KOPT-K1 (cell line): ENCODE measurements around the gene NCLN.

Experiments
- H3K27ac ChIP-seq: fragments of 200-600 bp; sonication (generic); 2 replicates; pipeline ENCODE4 v1.5.1; 2016; ENCODE audit warnings: antibody characterized with exemption, mild to moderate bottlenecking, low read depth, low read length; ENCODE audit not compliant: poor library complexity, severe bottlenecking
- H3K36me3 ChIP-seq: fragments of 200-600 bp; sonication (generic); 2 replicates; pipeline ENCODE4 v1.5.1; 2017; ENCODE audit warnings: antibody characterized with exemption, mild to moderate bottlenecking, low read length, moderate library complexity; ENCODE audit not compliant: insufficient read depth
- H3K9me3 ChIP-seq: fragments of 200-600 bp; sonication (generic); 2 replicates; pipeline ENCODE4 v1.5.1; 2017; ENCODE audit warnings: antibody characterized with exemption, low read length, mild to moderate bottlenecking; ENCODE audit not compliant: insufficient read depth, poor library complexity, severe bottlenecking

Gene NCLN

GRCh38 chr19:3185461-3186159 is at the start of gene NCLN:
TSS of gene NCLN (plus strand) at chr19:3185930. CDS start at chr19:3186031, 101 bp downstream.
- Histone ChIP-seq H3K36me3 (peaks cover 41% of the 10 kb centered on the region), H3K27ac (peak within 1 kb of the TSS; percentile 81)

GRCh38 chr19:3135961-3136683 is 49.6 kb upstream of the NCLN start, which contains the start of gene GNA15:
TSS of gene GNA15 (plus strand) at chr19:3136033. CDS start at chr19:3136451, 418 bp downstream.
- peak within 1 kb of the TSS; percentile 100 for H3K27ac ChIP-seq
- no peaks in the 10 kb centered on the region for H3K9me3 ChIP-seq
- H3K36me3 ChIP-seq: peaks cover 36% of the 10 kb centered on the region

More at GRCh38 chr19:3185461-3186159, at the start of gene NCLN:
- no peaks in the 10 kb centered on the region for H3K9me3 ChIP-seq

GRCh38 chr19:3136684-3137055 is 49.1 kb upstream of the NCLN start:
- H3K9me3 ChIP-seq: no peaks in the 10 kb centered on the region
- peak overlapping the region; percentile 100 for H3K27ac ChIP-seq
- H3K36me3 ChIP-seq: peaks cover 41% of the 10 kb centered on the region

GRCh38 chr19:3137119-3137518 is 48.6 kb upstream of the NCLN start:
- peaks cover 46% of the 10 kb centered on the region for H3K36me3 ChIP-seq
- H3K27ac ChIP-seq: peak overlapping the region; percentile 100
- no peaks in the 10 kb centered on the region for H3K9me3 ChIP-seq

GRCh38 chr19:3138268-3138667 is 47.5 kb upstream of the NCLN start:
- H3K27ac ChIP-seq: peak overlapping the region; percentile 100
- H3K36me3 ChIP-seq: peaks cover 57% of the 10 kb centered on the region
- no peaks in the 10 kb centered on the region for H3K9me3 ChIP-seq

- Histone ChIP-seq H3K9me3 (no peaks in the 10 kb centered on the region), H3K36me3 (peaks cover 71% of the 10 kb centered on the region), H3K27ac (peak overlapping the region; percentile 100)
Observed at GRCh38 chr19:3140667-3141038, 45.1 kb upstream of the NCLN start.

- peaks cover 77% of the 10 kb centered on the region for H3K36me3 ChIP-seq
- no peaks in the 10 kb centered on the region for H3K9me3 ChIP-seq
- H3K27ac ChIP-seq: peak overlapping the region; percentile 100
Observed at GRCh38 chr19:3142292-3142670, 43.4 kb upstream of the NCLN start.

GRCh38 chr19:3142781-3143337 is 42.9 kb upstream of the NCLN start:
- H3K9me3 ChIP-seq: no peaks in the 10 kb centered on the region
- H3K36me3 ChIP-seq: peaks cover 78% of the 10 kb centered on the region
- H3K27ac ChIP-seq: peak overlapping the region; percentile 100

- H3K36me3 ChIP-seq: peaks cover 90% of the 10 kb centered on the region
- peak overlapping the region; percentile 62 for H3K27ac ChIP-seq
- H3K9me3 ChIP-seq: no peaks in the 10 kb centered on the region
Observed at GRCh38 chr19:3145909-3146676, 39.6 kb upstream of the NCLN start.

- Histone ChIP-seq H3K9me3 (no peaks in the 10 kb centered on the region), H3K36me3 (peaks cover 90% of the 10 kb centered on the region), H3K27ac (peak overlapping the region; percentile 62)
Observed at GRCh38 chr19:3146677-3147100, 39.0 kb upstream of the NCLN start.

- peaks cover 90% of the 10 kb centered on the region for H3K36me3 ChIP-seq
- H3K27ac ChIP-seq: peak overlapping the region; percentile 99
- no peaks in the 10 kb centered on the region for H3K9me3 ChIP-seq
Observed at GRCh38 chr19:3148503-3148902, 37.2 kb upstream of the NCLN start.

GRCh38 chr19:3149089-3149488 is 36.6 kb upstream of the NCLN start:
- peaks cover 90% of the 10 kb centered on the region for H3K36me3 ChIP-seq
- peak overlapping the region; percentile 99 for H3K27ac ChIP-seq
- no peaks in the 10 kb centered on the region for H3K9me3 ChIP-seq

- peak overlapping the region; percentile 99 for H3K27ac ChIP-seq
- peaks cover 94% of the 10 kb centered on the region for H3K36me3 ChIP-seq
- no peaks in the 10 kb centered on the region for H3K9me3 ChIP-seq
Observed at GRCh38 chr19:3149526-3150505, 35.9 kb upstream of the NCLN start.

GRCh38 chr19:3150739-3151329 is 34.9 kb upstream of the NCLN start:
- Histone ChIP-seq H3K27ac (peak overlapping the region; percentile 99), H3K9me3 (no peaks in the 10 kb centered on the region), H3K36me3 (peaks cover 99% of the 10 kb centered on the region)
